HG02840 (cell line): Measurements from ENCODE around the gene SEC22B.
A peak's percentile ranks its signal among the peaks of the same experiment; 100 is the strongest.
"Not testable (repeated sequence)": the region's sequence is repeated elsewhere in the genome, so short reads cannot be mapped to it uniquely, and the experiment has no call there.

Source experiments
- ATAC-seq: cut with Tn5 transposase; IDR thresholded peaks from one replicate; pipeline ENCODE4 v1.9.1; 2021; ENCODE audit warnings: mild to moderate bottlenecking, moderate library complexity, moderate number of reproducible peaks; ENCODE audit not compliant: unreplicated experiment, low FRiP score

The SEC22B gene

DNA sequence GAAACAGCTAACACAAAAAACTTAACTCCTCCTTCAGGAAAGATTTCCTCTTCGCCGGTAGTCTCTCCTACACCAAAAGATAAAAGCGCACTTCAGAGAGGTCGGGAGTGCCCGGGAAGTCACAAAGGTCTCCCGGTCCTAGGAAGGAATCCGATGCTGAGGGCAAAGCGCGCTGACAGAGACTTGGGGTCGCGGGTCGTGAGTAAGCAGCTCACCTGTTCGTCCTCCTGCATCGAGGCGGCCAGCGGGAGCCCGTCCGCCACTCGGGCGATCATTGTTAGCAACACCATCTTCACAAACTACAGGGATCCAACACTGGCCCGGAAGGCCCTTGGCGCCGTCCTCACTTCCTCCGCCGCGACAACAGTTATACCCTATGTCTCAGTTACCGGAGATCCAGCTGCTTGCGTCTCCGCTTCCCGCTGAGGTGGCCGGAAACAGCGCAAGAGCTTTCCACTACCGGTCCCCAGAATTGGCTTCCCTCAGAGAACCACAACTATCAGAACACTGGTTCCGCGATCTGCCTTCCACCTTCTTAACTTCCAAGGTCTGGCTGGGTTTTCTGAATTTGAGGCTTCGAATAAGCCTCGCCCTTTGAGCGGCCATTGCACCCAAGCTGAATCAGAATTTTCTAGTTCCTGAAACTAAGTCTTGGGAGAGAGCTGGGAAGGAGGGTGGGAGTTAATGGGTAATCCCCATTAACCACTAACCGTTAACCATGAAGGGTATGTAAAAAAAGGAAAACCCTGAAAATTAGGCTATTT is at the start of gene SEC22B:
TSS of gene SEC22B (minus strand) at position 429 of the 764 bp plus-strand sequence. CDS start at position 290, 139 bp downstream.
- ATAC-seq, result peak; percentile 94

DNA sequence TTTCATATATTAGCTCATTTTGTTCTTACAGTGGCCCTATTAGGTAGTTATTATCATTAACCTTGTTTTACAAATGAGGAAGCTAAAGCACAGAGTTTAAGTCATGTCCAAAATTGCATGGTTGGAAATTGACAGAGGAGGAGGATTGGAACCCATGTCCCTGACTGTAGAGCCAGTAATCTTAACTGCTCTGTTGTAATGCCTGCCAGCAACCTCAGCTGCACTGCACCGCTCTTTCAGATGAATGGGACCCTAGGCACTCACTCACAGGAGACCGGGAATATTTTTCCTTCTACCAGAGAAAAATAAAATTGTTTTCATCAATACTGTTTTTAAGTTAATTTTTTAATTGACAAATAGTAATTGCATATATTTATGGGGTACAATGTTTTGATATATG is 41.6 kb upstream of the SEC22B start:
- not testable (repeated sequence) for ATAC-seq

DNA sequence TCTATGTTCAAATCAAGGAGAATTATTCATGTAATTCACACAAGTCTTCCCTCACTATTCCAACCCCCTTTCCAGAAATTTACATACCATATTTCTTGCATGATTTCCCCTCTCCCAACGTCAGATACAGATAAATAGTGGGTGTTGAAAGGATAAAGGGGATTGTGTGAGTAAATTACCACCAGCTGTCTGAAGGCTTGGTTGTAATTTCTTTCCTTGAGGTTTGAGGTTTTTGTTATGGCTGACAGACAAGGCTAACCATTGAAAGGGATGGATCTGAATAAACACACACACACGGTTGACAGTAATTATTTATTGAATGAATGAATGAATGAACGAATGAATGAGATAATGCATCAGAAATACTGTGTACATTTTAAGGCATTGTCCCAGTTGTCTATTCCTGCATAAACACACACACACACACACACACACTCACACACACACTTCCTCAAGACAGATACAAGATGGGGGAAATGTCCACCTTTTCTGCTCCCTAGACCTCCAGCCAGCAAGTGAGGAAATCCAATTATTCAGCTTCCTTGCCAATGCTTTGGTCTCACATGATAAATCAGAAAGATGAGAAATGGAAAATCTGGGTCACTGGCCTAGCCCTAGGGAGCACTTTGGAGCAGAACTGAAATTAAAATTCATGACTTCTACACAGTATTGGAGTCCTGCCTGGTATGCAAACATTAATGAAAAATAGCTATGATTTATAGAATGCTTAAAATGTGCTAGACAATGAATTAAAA is 41.0 kb upstream of the SEC22B start:
- ATAC-seq, result not testable (repeated sequence)

DNA sequence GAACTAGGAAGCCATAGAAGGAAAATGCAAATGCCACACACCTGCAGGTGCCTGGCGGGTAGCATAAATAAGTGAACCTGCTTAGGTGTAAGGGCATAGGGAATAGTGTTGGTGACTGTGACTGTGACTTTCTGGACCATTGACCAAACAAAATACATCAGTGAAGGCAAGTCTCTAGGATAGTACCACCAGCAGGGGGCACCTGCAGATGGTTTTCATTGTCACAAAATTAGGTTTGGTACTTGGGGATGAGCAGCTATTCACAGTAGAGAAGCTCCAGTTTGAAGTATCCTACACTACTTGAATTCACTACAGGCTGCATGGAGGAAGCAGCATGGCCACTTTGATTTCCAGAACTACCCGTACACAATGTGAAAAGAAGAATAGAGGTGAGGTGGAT is 37.3 kb upstream of the SEC22B start:
- ATAC-seq, result not testable (repeated sequence)

DNA sequence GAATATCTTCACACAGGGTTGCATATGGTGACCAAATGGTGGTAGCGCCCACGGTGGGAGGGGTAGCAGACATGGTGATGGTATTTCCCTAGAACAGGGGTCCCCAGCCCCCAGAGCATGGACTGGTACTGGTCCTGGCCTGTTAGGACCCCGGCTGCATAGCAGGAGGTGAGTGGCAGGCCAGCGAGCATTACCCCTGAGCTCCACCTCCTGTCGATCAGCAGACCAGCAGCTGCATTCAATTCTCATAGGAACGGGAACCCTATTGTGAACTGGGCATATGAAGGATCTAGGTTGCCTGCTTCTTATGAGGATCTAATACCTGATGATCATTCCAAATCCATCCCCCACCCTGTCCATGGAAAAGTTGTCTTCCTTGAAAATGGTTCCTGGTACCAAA is 34.4 kb upstream of the SEC22B start:
- ATAC-seq, result not testable (repeated sequence)

DNA sequence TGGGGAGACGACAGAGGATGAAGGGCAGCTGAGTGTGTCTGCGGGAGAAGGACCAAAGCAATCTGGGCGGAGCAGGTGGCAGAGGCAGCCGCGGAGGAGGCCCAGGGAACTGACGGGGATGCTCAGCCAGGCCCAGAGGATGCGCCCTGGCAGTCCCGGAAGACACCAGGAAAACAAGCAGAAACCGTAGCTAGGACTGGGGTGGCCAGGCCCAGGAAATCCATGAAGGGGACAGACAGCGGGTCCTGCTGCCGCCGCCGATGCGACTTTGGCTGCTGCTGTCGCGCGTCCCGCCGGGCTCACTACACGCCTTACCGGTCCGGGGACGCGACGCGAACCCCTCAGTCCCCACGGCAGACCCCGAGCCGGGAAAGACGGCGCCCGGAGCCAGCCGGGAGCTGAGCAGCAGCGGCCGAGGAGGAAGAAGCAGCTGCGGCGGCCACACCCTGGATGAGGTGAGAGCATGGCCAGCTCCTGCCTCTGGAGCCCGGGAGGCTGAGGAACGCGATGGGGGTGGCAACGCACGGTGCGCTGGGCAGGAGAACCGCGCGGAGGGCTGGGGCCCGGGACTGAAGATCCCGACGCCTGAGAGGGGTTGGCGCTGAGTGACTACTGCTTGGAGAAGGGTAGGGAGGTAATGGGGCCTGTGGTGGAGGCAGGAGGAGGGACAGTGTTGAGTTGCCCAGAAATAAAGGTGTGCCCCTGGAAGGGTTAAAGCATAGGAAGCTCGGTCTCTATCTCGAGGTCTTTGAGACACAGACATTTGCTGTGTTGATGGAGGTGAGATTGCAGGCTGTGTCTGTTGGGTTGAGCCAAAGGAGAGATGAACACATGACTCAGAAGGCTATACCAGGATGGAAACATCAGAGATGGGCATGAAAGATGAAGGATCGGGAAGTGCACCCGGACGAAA is 20.8 kb upstream of the SEC22B start:
- not testable (repeated sequence) for ATAC-seq

DNA sequence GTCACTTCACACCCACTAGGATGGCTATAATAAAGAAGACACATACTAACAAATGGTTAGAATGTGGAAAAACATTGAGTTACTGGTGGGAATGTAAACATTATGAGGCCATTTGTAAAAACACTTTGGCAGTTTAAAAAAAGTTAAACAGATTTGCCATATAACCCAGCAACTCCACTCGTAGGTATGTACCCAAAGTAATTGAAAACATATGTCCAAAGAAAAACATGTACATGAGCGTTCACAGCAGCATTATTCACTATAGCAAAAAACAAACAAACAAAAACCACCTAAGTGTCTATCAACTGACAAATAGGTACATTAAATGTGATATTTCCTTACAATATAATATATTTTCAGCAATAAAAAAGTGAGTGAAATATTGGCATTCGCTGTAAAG is 12.3 kb upstream of the SEC22B start:
- ATAC-seq, result not testable (repeated sequence)

DNA sequence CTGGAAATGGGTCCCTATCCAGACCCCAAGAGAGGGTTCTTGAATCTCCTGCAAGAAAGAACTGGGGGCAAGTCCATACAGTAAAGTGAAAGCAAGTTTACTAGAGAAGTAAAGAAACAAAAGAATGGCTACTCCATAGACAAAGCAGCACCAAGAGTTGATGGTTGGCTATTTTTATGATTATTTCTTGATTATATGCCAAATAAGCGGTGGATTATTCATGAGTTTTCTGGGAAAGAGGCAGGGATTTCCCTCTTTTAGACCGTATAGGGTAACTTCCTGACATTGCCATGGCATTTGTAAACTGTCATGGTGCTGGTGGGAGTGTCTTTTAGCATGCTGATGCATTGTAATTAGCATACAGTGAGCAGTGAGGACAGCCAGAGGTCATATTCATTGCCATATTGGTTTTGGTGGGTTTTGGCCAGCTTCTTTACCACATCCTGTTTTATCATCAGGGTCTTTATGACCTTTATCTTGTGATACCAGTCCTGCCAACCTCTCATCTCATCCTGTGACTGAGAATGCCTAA is 5.9 kb upstream of the SEC22B start:
- ATAC-seq, result not testable (repeated sequence)

DNA sequence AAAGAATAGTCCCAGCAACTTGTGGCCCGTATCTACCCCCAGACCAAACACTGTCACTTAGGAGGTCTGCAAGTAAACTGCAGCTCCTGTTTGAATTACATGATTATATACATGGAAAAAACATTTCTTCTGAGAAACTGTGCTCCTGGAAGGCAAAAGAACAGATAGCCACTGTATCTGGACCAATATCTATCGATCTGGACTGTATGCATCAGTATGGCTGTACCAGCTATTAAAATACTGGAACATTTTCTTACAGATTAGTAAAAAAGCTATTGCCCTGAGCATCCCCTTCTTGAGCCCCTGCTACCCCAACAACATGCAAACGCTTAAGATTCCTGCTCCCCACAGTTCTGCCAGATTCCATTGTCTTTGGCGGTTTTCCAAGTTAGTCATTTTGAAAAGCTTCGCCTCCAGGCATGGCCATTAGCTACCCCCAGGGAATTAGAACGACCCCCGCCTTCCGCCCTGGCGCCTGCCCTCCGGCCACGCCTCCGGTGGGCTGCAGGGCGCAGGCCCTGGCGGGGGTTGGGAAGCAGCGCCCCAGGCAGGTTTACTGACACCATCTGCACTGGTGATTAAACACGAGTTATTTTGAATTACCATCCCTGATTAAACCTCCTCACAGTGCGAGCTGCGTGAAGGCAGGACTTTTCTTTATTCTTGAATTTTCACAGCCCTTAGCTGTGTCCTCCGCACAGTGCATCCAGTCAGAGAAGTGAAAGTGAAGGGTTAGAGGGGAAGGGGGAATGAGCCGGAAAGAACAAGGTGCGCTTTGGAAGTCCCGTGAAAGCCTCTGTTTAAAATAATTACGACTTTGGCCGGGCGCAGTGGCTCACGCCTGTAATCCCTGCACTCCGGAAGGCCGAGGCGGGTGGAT is 3.7 kb upstream of the SEC22B start:
- ATAC-seq, result not testable (repeated sequence)

DNA sequence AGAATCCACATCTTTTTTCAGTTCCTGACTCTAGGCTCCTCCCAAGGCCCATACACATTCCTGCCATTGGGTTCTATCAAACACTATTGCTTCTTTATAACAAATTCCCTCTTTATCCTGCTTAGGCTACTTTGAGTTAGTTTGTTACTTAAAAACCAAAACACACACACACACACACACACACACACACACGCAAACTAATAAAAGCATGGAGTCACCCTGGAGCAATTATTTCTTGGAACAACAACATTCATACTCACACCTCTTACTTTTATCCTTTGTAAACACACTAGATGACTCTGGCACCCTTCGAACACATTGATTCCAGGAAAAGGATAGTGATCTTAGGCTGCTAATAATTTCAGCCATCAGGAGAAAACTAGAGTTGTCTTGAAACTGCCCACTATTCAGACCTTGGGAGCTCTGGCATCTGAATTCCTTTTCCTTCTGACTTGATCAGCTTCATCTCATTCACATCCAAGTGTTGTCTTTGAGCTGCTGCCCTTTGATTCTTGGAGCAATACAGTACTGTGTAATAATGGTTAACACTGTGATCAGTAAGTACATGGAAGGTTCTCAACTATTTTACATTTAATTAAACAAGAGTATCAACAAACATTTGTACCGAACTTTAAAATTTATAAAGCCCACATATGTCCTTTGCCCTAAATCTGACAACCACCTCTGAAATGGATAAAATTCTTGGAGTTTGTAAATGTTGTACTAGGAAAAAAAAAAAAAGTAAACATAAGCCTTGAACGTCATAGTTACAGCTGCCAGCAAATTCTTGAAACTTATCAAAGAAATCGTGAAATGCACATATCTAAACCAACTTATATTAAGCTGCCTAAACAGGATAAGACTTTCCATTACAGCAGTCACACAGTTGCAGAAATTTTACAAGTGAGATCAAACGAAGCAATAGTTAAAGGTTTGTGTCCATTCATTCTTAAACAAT is 2.8 kb upstream of the SEC22B start:
- ATAC-seq, result no peak

DNA sequence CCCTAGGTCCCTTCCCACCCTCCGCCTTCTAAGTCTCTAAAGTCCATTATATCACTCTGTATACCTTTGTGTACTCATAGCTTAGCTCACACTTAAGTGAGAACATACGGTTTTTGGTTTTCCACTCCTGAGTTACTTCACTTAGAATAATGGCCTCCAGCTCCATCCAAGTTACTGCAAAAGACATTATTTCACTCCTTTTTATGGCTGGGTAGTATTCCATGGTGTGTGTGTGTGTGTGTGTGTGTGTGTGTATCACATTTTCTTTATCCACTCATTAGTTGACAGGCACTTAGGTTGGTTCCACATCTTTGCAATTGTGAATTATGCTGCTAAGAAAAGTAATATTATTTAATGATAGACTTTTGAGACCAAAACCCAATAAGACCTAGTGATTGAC is 1.7 kb upstream of the SEC22B start:
- ATAC-seq, result not testable (repeated sequence)

DNA sequence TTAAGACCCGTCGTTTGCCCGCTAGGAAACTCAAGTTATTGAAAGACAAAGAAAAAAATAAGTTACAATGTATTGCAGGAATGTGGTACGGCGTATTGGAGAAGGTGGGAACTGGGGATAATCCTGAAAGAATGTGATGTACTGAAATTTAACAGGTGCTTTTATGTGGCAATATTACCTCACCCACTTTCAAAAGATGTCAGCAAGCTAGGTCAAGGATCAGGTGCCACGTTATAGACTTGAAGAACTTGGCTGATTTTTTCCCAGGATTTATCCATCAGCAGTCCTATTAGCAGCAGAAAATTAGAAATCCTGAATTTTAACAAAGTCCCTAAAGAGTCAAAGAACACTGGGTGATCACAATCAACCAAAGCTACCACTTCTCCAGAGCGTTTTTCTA is 632 bp downstream of the SEC22B start:
- ATAC-seq, result not testable (repeated sequence)

DNA sequence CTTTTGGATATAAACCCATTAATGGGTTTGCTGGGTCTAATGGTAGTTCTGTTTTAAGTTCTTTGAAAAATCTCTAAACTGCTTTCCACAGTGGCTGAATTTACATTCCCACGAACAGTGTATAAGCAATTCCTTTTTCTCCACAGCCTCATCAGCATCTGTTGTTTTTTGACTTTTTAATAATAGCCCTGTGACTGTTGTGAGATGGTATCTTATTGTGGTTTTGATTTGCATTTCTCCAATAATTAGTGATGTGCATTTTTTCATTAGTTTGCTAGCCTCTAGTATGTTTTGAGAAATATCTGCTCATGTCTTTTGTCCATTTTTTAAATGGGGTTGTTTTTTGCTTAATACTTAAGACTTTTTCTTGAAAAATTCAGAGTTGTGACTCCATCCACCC is 11.6 kb downstream of the SEC22B start:
- not testable (repeated sequence) for ATAC-seq

DNA sequence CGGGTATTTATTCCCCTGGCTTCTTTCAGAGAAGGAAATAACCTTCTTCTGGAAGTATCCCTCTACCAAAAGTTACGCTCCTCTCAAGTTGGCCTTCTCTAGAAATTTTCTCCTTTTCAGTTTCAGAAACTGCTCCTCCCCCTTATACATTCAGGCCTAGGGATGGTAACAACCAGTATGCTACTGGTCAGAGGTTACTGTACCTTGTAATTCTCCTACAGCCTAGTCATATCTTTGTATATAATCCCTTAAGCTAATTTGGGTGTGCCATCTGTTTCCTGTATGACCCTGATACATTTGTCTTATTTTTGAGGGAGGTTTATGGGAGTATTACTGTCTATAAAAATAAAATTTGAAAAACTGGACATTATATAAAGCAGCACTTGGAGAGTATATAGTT is 14.3 kb downstream of the SEC22B start:
- ATAC-seq, result not testable (repeated sequence)

DNA sequence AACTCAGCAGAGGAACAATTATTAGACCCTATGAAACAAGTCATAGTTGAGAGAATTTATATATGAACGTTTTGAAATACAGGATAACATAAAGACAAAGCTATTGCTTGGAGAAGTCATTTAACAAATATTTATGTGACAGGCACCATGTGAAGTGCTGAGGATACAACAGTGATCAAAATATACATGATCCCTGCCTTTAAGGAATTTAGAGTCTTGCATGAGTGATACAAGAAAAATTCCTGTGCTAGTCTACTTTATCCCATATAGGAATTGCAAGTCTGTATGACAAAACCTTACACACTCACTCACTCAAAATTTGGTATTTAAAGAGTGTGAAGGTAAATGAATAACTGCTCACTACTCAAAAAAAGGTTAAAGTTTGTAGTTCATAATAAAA is 17.8 kb downstream of the SEC22B start:
- not testable (repeated sequence) for ATAC-seq

DNA sequence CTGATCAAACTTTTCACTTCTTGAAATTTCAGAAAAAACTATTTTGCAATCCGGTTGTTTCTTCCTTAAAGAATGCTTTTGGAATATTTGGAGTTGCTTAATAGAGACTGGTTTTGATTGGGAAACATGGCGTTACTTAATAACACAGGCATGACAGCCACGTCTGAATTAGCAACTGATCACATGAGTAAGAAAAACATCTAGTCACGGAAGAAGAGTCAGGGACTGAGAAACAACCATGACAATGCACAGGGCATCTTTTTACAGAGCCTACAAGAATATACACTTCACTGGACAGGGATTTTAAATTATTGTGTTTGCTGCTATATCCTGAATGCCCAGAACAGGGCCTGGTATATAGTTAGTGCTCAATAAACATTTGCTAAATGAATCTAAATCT is 18.2 kb downstream of the SEC22B start:
- not testable (repeated sequence) for ATAC-seq

DNA sequence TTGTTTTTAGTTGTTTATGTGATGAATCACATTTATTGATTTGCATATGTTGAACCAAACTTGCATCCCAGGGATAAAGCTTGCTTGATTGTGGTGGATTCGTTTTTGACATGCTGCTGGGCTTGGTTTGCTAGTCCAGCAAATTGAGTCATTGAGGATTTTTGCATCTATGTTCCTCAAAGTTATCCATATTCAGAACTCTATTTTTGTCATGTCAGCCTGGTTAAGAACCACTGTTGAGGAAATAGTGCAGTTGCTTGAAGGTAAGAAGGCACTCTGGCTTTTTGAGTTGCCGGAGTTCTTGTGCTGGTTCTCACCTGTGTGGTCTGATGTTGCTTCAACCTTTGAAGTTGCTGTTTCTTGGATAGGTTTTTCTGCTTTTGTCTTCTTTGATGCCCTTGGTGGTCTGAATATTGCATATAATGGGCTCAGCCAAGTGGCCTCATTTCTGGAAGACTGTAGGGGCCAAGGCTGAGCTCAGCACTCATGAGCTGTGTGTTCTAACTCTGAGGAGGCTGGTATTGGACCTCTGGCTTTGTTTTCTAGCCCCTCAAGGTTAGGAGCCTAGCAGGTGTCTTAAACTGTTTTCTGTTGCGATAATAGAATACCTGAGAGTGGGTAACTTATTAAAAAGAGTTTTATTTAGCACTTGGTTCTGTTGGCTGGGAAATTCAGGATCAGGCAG is 26.0 kb downstream of the SEC22B start:
- ATAC-seq, result not testable (repeated sequence)
